Measurements from ENCODE around the gene SCRN3.

SCRN3 gene

DNA sequence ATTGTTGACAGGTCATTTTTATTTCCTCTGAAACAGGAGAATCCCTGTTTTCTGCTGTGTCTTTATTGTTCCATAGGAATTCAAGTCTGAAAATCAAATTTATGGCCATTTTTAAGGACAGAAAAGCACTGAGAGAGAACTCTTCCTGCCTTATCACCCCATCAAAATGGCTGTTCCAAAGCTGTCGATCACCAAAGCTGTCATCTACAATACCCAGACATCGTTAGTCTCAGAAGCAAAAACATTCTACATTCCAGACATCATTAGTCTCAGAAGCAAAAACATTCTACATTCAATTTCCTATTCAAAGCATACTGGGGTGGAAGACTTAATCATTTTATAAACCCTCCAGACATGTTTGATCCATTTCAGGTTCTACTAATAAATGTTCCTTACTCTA, 44.4 kb downstream of the SCRN3 start:
- no peaks in the 10 kb centered on the region for H3K36me3 ChIP-seq (ENCODE audit: control insufficient read depth, insufficient read depth, low read length)
- no peaks in the 10 kb centered on the region for H3K4me1 ChIP-seq (ENCODE audit: control insufficient read depth, insufficient read depth, low read length)
- 89 to 90% methylated on average over 2 of the region's 2 CpGs for WGBS, 2 experiments
- no peak overlapping the region for H3K4me3 ChIP-seq (ENCODE audit: insufficient read depth, low read depth, low read length)
- H3K27ac ChIP-seq (ENCODE audit: insufficient read depth, low read depth, low read length, poor library complexity, severe bottlenecking) = no peak overlapping the region
- H3K27me3 ChIP-seq (ENCODE audit: control insufficient read depth, insufficient read depth, low read length, poor library complexity, severe bottlenecking) = no peaks in the 10 kb centered on the region
- H3K9me3 ChIP-seq (ENCODE audit: control insufficient read depth, low read length) = no peaks in the 10 kb centered on the region

DNA sequence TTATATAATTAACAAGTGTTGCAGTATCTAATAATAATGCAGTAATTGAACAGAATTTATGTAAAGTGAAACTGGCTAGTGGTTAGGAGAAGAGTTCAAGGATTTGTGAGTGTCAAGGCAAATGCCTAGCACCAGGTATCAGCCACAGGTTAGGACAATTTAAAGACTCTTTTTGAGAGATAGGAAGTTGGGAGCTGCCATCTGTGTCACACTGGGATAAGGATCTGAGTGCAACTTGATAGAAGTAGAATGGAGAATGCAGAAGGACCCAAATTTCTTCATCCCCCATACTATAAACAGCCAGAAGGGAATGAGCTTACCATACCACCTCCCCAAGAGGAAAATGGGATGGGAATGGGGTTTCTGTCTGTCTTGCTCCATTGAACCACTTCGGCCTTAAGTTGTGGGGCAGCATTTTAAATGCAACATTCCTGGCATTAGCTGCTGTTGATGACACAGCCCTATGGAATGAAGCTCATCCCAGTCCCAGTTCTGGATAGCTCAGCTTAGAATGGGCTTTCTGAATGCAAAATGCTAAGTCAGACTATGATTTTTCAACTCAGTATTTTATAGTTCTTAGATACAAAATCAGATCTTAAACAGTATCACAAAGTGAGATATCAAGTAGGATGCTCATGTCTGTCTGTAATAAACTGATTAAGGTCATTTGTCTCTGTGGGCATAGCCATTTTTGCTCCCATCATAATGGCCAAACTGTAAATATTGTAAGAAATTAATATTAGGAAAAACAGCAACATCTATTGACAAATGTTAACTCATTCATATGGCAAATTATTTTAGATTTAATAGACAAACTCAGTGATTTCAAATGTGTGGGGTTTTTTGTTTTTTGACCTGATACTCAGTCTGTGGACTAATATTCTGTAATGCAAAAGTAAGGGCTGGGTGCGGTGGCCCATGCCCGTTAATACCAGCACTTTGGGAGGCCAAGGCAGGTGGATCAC, 47.3 kb downstream of the SCRN3 start:
- Histone ChIP-seq H3K4me3 (ENCODE audit: insufficient read depth, low read depth, low read length) (no peak overlapping the region), H3K27me3 (ENCODE audit: control insufficient read depth, insufficient read depth, low read length, poor library complexity, severe bottlenecking) (no peaks in the 10 kb centered on the region), H3K4me1 (ENCODE audit: control insufficient read depth, insufficient read depth, low read length) (no peaks in the 10 kb centered on the region), H3K9me3 (ENCODE audit: control insufficient read depth, low read length) (no peaks in the 10 kb centered on the region), H3K36me3 (ENCODE audit: control insufficient read depth, insufficient read depth, low read length) (no peaks in the 10 kb centered on the region), H3K27ac (ENCODE audit: insufficient read depth, low read depth, low read length, poor library complexity, severe bottlenecking) (no peak overlapping the region)
- WGBS, 2 experiments = 75 to 88% methylated on average over 3 of the region's 3 CpGs

GRCh38 chr2:174444761-174445160, 49.2 kb downstream of the SCRN3 start:
- Histone ChIP-seq H3K36me3 (ENCODE audit: control insufficient read depth, insufficient read depth, low read length) (no peaks in the 10 kb centered on the region), H3K4me1 (ENCODE audit: control insufficient read depth, insufficient read depth, low read length) (no peaks in the 10 kb centered on the region), H3K4me3 (ENCODE audit: insufficient read depth, low read depth, low read length) (no peak overlapping the region), H3K9me3 (ENCODE audit: control insufficient read depth, low read length) (no peaks in the 10 kb centered on the region), H3K27me3 (ENCODE audit: control insufficient read depth, insufficient read depth, low read length, poor library complexity, severe bottlenecking) (no peaks in the 10 kb centered on the region), H3K27ac (ENCODE audit: insufficient read depth, low read depth, low read length, poor library complexity, severe bottlenecking) (no peak overlapping the region)
- 68 to 69% methylated on average over 6 of the region's 6 CpGs for WGBS, 2 experiments

GRCh38 chr2:174445248-174445647, 49.7 kb downstream of the SCRN3 start:
- no peaks in the 10 kb centered on the region for H3K4me1 ChIP-seq (ENCODE audit: control insufficient read depth, insufficient read depth, low read length)
- H3K36me3 ChIP-seq (ENCODE audit: control insufficient read depth, insufficient read depth, low read length) = no peaks in the 10 kb centered on the region
- no peaks in the 10 kb centered on the region for H3K9me3 ChIP-seq (ENCODE audit: control insufficient read depth, low read length)
- H3K4me3 ChIP-seq (ENCODE audit: insufficient read depth, low read depth, low read length) = no peak overlapping the region
- WGBS, 2 experiments = 90 to 93% methylated on average over 3 of the region's 3 CpGs
- H3K27me3 ChIP-seq (ENCODE audit: control insufficient read depth, insufficient read depth, low read length, poor library complexity, severe bottlenecking) = no peaks in the 10 kb centered on the region
- no peak overlapping the region for H3K27ac ChIP-seq (ENCODE audit: insufficient read depth, low read depth, low read length, poor library complexity, severe bottlenecking)

DNA sequence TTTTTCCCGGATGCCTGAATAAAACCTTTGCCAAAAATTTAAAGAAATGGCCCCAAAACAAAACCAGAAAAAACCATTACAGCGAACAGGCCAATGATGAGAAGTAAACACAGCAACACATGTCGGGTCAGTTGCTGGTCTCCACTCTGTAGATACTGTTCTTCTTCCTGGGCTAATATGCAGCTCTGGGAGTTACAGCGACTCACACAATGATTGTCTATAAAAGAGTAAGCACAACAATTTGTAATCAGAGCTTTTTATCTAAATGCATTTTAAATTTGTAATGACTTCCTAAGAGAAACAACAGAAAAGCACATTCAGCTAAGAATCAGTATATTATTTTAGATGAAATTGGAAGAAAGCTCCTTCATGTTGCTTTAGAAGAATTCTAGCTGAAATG, 51.0 kb downstream of the SCRN3 start:
- Histone ChIP-seq H3K27ac (ENCODE audit: insufficient read depth, low read depth, low read length, poor library complexity, severe bottlenecking) (no peak overlapping the region), H3K4me1 (ENCODE audit: control insufficient read depth, insufficient read depth, low read length) (no peaks in the 10 kb centered on the region), H3K27me3 (ENCODE audit: control insufficient read depth, insufficient read depth, low read length, poor library complexity, severe bottlenecking) (no peaks in the 10 kb centered on the region), H3K9me3 (ENCODE audit: control insufficient read depth, low read length) (no peaks in the 10 kb centered on the region), H3K36me3 (ENCODE audit: control insufficient read depth, insufficient read depth, low read length) (no peaks in the 10 kb centered on the region), H3K4me3 (ENCODE audit: insufficient read depth, low read depth, low read length) (no peak overlapping the region)
- WGBS, 2 experiments = 95% methylated on average over 3 to 4 of the region's 4 CpGs

GRCh38 chr2:174449033-174449432, 53.5 kb downstream of the SCRN3 start:
- no peaks in the 10 kb centered on the region for H3K27me3 ChIP-seq (ENCODE audit: control insufficient read depth, insufficient read depth, low read length, poor library complexity, severe bottlenecking)
- H3K4me3 ChIP-seq (ENCODE audit: insufficient read depth, low read depth, low read length) = no peak overlapping the region
- no peaks in the 10 kb centered on the region for H3K9me3 ChIP-seq (ENCODE audit: control insufficient read depth, low read length)
- H3K27ac ChIP-seq (ENCODE audit: insufficient read depth, low read depth, low read length, poor library complexity, severe bottlenecking) = no peak overlapping the region
- H3K4me1 ChIP-seq (ENCODE audit: control insufficient read depth, insufficient read depth, low read length) = no peaks in the 10 kb centered on the region
- WGBS, 2 experiments = 96 to 100% methylated on average over 2 of the region's 2 CpGs
- no peaks in the 10 kb centered on the region for H3K36me3 ChIP-seq (ENCODE audit: control insufficient read depth, insufficient read depth, low read length)

DNA sequence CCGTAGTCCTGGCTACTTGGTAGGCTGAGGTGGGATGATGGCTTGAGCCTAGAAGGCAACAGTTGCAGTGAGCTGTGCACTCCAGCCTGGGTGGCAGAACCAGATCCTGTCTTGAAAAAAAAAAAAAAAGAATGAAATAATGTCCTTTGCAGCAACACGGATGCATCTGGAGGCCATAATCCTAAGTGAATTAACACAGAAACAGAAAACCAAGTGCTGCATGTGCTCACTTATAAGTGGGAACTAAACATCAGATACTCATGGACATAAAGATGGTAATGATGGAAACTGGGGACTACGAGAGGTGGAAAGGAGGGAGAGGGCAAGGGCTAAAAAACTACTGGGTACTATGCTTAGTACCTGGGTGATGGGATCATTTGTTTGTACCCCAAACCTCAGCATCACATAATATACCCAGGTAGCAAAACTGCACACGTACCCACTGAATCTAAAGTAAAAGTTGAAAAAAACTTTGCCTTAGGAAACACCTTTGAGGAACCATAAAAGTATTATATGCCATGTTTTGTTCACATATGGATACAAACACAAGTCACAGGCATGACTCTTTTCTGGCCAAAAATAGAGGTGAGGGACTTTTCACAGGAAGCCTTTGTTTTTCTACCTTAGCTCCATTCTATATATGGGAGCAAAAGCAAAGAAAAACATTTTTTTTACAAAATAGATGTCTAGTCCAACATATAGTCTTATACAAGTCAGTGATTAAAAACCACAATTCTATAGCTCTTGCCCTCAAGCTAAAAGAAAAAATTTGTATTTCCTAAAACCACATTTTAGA, 54.7 kb downstream of the SCRN3 start:
- Histone ChIP-seq H3K27ac (ENCODE audit: insufficient read depth, low read depth, low read length, poor library complexity, severe bottlenecking) (no peak overlapping the region), H3K4me1 (ENCODE audit: control insufficient read depth, insufficient read depth, low read length) (no peaks in the 10 kb centered on the region)
- 83 to 94% methylated on average over 4 of the region's 4 CpGs for WGBS, 2 experiments

DNA sequence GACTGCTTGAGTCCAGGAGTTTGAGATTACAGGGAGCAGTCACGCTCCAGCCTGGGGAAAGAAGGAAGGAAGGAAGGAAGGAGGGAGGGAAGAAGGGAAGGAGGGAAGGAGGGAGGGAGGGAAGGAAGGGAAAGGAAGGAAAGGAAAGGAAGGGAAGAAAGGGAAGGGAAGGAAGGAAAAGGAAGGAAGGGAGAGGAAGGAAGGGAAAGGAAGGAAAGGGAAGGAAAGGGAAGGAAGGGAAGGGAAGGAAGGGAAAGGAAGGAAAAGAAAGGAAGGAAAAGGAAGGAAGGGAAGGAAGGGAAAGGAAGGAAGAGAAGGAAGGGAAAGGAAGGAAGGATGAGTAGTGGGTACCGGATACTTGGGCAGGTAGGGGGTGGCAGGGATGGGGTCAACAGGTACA, 59.0 kb downstream of the SCRN3 start:
- WGBS, 2 experiments = 94 to 95% methylated on average over 2 of the region's 2 CpGs

More for the DNA sequence above, 54.7 kb downstream of the SCRN3 start:
- H3K36me3 ChIP-seq (ENCODE audit: control insufficient read depth, insufficient read depth, low read length) = no peaks in the 10 kb centered on the region
- no peaks in the 10 kb centered on the region for H3K9me3 ChIP-seq (ENCODE audit: control insufficient read depth, low read length)
- no peaks in the 10 kb centered on the region for H3K27me3 ChIP-seq (ENCODE audit: control insufficient read depth, insufficient read depth, low read length, poor library complexity, severe bottlenecking)
- H3K4me3 ChIP-seq (ENCODE audit: insufficient read depth, low read depth, low read length) = no peak overlapping the region

GRCh38 chr2:174461221-174461620, 65.7 kb downstream of the SCRN3 start:
- no peak overlapping the region for H3K27ac ChIP-seq (ENCODE audit: insufficient read depth, low read depth, low read length, poor library complexity, severe bottlenecking)
- no peaks in the 10 kb centered on the region for H3K27me3 ChIP-seq (ENCODE audit: control insufficient read depth, insufficient read depth, low read length, poor library complexity, severe bottlenecking)
- 85 to 89% methylated on average over 1 of the region's 1 CpG for WGBS, 2 experiments
- no peaks in the 10 kb centered on the region for H3K36me3 ChIP-seq (ENCODE audit: control insufficient read depth, insufficient read depth, low read length)
- H3K4me1 ChIP-seq (ENCODE audit: control insufficient read depth, insufficient read depth, low read length) = no peaks in the 10 kb centered on the region
- no peaks in the 10 kb centered on the region for H3K9me3 ChIP-seq (ENCODE audit: control insufficient read depth, low read length)
- H3K4me3 ChIP-seq (ENCODE audit: insufficient read depth, low read depth, low read length) = no peak overlapping the region

More for the DNA sequence above, 59.0 kb downstream of the SCRN3 start:
- Histone ChIP-seq H3K4me1 (ENCODE audit: control insufficient read depth, insufficient read depth, low read length) (no peaks in the 10 kb centered on the region), H3K27me3 (ENCODE audit: control insufficient read depth, insufficient read depth, low read length, poor library complexity, severe bottlenecking) (no peaks in the 10 kb centered on the region), H3K27ac (ENCODE audit: insufficient read depth, low read depth, low read length, poor library complexity, severe bottlenecking) (no peak overlapping the region), H3K9me3 (ENCODE audit: control insufficient read depth, low read length) (no peaks in the 10 kb centered on the region), H3K36me3 (ENCODE audit: control insufficient read depth, insufficient read depth, low read length) (no peaks in the 10 kb centered on the region), H3K4me3 (ENCODE audit: insufficient read depth, low read depth, low read length) (no peak overlapping the region)

DNA sequence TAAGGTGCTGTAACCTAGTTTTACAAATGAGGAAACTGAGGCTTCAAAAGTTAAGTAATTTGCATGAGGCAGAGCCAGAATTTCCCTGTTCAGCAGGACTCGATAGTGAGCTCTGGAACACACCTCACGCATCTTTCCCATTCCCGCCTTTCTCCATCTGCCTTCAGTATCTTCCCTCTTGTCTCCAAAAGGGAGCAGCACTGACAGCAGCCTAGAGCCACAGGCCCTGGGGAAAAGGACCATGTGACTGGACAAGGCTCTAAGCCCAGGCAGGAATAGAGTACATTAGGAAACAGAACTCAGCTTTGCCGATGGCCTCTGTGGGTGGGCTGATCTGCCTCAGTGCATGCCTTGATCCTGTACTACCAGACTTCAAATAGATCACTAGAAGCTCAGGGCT, 69.8 kb downstream of the SCRN3 start:
- Histone ChIP-seq H3K4me1 (ENCODE audit: control insufficient read depth, insufficient read depth, low read length) (no peaks in the 10 kb centered on the region), H3K4me3 (ENCODE audit: insufficient read depth, low read depth, low read length) (no peak overlapping the region), H3K9me3 (ENCODE audit: control insufficient read depth, low read length) (no peaks in the 10 kb centered on the region), H3K27me3 (ENCODE audit: control insufficient read depth, insufficient read depth, low read length, poor library complexity, severe bottlenecking) (no peaks in the 10 kb centered on the region), H3K36me3 (ENCODE audit: control insufficient read depth, insufficient read depth, low read length) (no peaks in the 10 kb centered on the region), H3K27ac (ENCODE audit: insufficient read depth, low read depth, low read length, poor library complexity, severe bottlenecking) (no peak overlapping the region)
- WGBS, 2 experiments = 76 to 77% methylated on average over 4 of the region's 4 CpGs

All from ectodermal cell (in vitro differentiated cells).